Endodermal cell (in vitro differentiated cells): ENCODE results near the gene TRIP12. TPM values are rescaled to one million over a fixed set of nuclear protein-coding genes. Genes with fewer than 3 reads are reported as not detected.

Source experiments
- DNase-seq: peaks from one replicate; pipeline ENCODE4 v3.0.0-alpha.2; 2017
- H3K27ac ChIP-seq: 2 replicates; pipeline ENCODE4 v1.5.1; 2013; ENCODE audit warnings: mild to moderate bottlenecking, low read depth, low read length, moderate library complexity
- H3K27me3 ChIP-seq: 2 replicates; pipeline ENCODE4 v1.6.1; 2013; ENCODE audit warnings: mild to moderate bottlenecking, low read length, moderate library complexity; ENCODE audit not compliant: insufficient read depth, control insufficient read depth, poor library complexity, severe bottlenecking
- H3K36me3 ChIP-seq: 2 replicates; pipeline ENCODE4 v1.7.0; 2013; ENCODE audit warnings: mild to moderate bottlenecking, low read length, moderate library complexity; ENCODE audit not compliant: control insufficient read depth, insufficient read depth
- H3K4me1 ChIP-seq: one replicate; pipeline ENCODE4 v1.7.0; 2013; ENCODE audit warnings: low read length; ENCODE audit not compliant: control insufficient read depth, insufficient read depth
- H3K4me3 ChIP-seq: 2 replicates; pipeline ENCODE4 v1.5.1; 2013; ENCODE audit warnings: mild to moderate bottlenecking, low read length, moderate library complexity
- H3K9ac ChIP-seq: 2 replicates; pipeline ENCODE4 v1.6.1; 2013; ENCODE audit warnings: mild to moderate bottlenecking, low read length, moderate library complexity; ENCODE audit not compliant: poor library complexity, severe bottlenecking; ENCODE audit errors: extremely low read depth
- H3K9me3 ChIP-seq: 2 replicates; pipeline ENCODE4 v1.6.1; 2013; ENCODE audit warnings: mild to moderate bottlenecking, low read length, moderate library complexity; ENCODE audit not compliant: control insufficient read depth
- H3K27ac Mint-ChIP-seq: 2 replicates; pipeline ENCODE4 v1.8.0; 2020; ENCODE audit warnings: mixed read lengths
- H3K27me3 Mint-ChIP-seq: 2 replicates; pipeline ENCODE4 v1.8.0; 2021; ENCODE audit warnings: mild to moderate bottlenecking, mixed read lengths; ENCODE audit not compliant: insufficient read depth
- H3K36me3 Mint-ChIP-seq: 2 replicates; pipeline ENCODE4 v1.8.0; 2020; ENCODE audit warnings: low read depth, mixed read lengths
- H3K4me1 Mint-ChIP-seq: 2 replicates; pipeline ENCODE4 v1.8.0; 2020; ENCODE audit warnings: mixed read lengths
- H3K4me3 Mint-ChIP-seq: 2 replicates; pipeline ENCODE4 v1.8.0; 2020; ENCODE audit warnings: mild to moderate bottlenecking, moderate library complexity, mixed read lengths
- H3K9me3 Mint-ChIP-seq: 2 replicates; pipeline ENCODE4 v1.8.0; 2020; ENCODE audit warnings: mild to moderate bottlenecking, mixed read lengths
- WGBS, 2 experiments: methylation state at CpG; one replicate each; pipeline versions ENCODE4 v1.1.5 to v1.1.7; 2013; ENCODE audit warnings: missing lambda C conversion rate in 2 of 2, mixed read lengths in 1 of 2; ENCODE audit not compliant: insufficient coverage in 1 of 2, insufficient read length in 1 of 2; 5-methylcytosine and 5-hydroxymethylcytosine counted together
- total RNA-seq, 2 donors: library from RNA; stranded (reverse); fragmentation: NEBNext Ultra II Directional in 1 of 2; extraction: Animal tissue kit (Norgen Biotek cat#: 25700) in 1 of 2; gene quantifications; 2 replicates in 1 of 2; 3 replicates in 1 of 2; pipeline ENCODE4 v1.2.1, GENCODE V29; 2021
- TF ChIP-seq, protein P1 (sequence below): fragments of 200-600 bp; sonication (generic); conservative IDR thresholded peaks from 2 replicates; pipeline ENCODE4 v1.5.0; 2021; ENCODE audit warnings: antibody characterized with exemption, mild to moderate bottlenecking

Gene TRIP12
- total RNA-seq, 2 donors from 2014 or later, result 177 to 229 TPM

DNA sequence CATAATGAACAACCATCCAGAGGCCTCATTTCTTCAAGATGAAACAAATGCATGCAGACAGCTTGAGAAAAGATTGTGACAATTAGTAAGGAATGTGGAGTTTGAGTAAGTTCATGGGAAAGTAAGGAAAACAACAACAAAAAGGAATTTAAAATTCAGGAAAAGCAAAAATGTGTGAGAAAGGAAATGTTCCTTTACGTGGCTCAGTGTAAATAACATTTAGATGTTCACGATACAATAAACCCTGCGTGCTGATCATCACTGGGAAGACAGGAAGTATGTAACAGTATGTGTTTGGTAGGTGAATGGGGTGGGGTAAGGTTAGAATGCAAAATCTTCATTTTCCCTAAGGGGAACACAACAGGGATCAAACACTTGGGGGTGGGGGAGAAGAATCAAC, 72.7 kb downstream of the TRIP12 start:
- H3K4me1 Mint-ChIP-seq, result peaks cover 7% of the 10 kb centered on the region
- DNase-seq, result no peak

DNA sequence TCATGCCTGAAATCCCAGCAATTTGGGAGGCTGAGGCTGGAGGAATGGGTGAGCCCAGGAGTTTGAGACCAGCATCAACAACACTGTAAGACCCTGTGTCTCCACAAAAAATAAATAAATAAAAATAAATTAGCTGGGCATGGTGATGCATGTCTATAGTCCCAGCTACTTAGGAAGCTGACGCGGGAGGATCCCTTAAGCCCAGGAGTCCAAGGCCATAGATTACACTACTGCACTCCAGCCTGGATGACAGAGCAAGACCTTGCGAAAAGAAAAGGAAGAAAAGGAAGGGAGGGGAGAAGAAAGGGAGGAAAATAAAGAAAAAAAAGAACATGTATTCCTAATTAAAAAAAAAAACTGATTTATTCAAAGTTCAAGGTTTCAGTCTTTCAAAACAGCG, 78.2 kb downstream of the TRIP12 start:
- H3K36me3 Mint-ChIP-seq, result peaks cover 38% of the 10 kb centered on the region
- H3K27ac Mint-ChIP-seq, result peak overlapping the region; percentile 67
- no peak overlapping the region for H3K9ac ChIP-seq
- no peaks in the 10 kb centered on the region for H3K27me3 ChIP-seq
- H3K4me1 ChIP-seq, result no peaks in the 10 kb centered on the region
- 93 to 100% methylated on average over 3 of the region's 4 CpGs for WGBS, 2 experiments
- no peaks in the 10 kb centered on the region for H3K9me3 Mint-ChIP-seq
- no peak overlapping the region for H3K4me3 Mint-ChIP-seq
- no peaks in the 10 kb centered on the region for H3K9me3 ChIP-seq
- no peak overlapping the region for H3K4me3 ChIP-seq
- H3K27me3 Mint-ChIP-seq, result no peaks in the 10 kb centered on the region
- TF ChIP-seq, protein P1, sequence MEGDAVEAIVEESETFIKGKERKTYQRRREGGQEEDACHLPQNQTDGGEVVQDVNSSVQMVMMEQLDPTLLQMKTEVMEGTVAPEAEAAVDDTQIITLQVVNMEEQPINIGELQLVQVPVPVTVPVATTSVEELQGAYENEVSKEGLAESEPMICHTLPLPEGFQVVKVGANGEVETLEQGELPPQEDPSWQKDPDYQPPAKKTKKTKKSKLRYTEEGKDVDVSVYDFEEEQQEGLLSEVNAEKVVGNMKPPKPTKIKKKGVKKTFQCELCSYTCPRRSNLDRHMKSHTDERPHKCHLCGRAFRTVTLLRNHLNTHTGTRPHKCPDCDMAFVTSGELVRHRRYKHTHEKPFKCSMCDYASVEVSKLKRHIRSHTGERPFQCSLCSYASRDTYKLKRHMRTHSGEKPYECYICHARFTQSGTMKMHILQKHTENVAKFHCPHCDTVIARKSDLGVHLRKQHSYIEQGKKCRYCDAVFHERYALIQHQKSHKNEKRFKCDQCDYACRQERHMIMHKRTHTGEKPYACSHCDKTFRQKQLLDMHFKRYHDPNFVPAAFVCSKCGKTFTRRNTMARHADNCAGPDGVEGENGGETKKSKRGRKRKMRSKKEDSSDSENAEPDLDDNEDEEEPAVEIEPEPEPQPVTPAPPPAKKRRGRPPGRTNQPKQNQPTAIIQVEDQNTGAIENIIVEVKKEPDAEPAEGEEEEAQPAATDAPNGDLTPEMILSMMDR, result no peak
- no peak for DNase-seq
- H3K36me3 ChIP-seq, result peaks cover 79% of the 10 kb centered on the region
- no peak overlapping the region for H3K27ac ChIP-seq
- peaks cover 2% of the 10 kb centered on the region for H3K4me1 Mint-ChIP-seq

More for the DNA sequence above, 72.7 kb downstream of the TRIP12 start:
- H3K4me3 Mint-ChIP-seq, result no peak overlapping the region
- no peak overlapping the region for H3K27ac ChIP-seq
- H3K36me3 ChIP-seq, result peaks cover 80% of the 10 kb centered on the region
- no peaks in the 10 kb centered on the region for H3K27me3 ChIP-seq
- TF ChIP-seq, protein P1, result no peak
- no peak overlapping the region for H3K4me3 ChIP-seq
- H3K4me1 ChIP-seq, result no peaks in the 10 kb centered on the region
- H3K36me3 Mint-ChIP-seq, result peaks cover 45% of the 10 kb centered on the region
- no peak overlapping the region for H3K27ac Mint-ChIP-seq
- peaks cover 21% of the 10 kb centered on the region for H3K9me3 ChIP-seq
- no peaks in the 10 kb centered on the region for H3K27me3 Mint-ChIP-seq
- H3K9me3 Mint-ChIP-seq, result peaks cover 16% of the 10 kb centered on the region
- 85 to 96% methylated on average over 3 of the region's 3 CpGs for WGBS, 2 experiments
- no peak overlapping the region for H3K9ac ChIP-seq

DNA sequence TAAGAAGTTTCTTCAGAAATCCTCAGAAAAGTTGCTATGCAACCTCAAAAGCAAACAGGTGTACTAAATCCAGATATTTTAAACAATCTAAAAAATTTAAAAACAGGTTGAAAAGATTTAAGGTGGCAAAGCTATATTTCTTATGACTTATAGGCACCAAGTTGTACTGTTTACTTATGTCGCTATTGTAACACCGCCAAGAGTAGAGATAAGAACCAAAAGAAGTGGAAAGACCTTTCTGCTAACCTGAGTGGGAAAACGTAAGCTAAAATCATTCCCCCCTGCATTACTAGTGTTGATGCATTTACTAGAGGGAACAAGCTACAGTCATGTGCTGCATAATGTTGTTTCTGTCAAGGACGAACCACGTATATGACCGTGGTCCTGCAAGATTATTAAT, 83.1 kb downstream of the TRIP12 start:
- peaks cover 72% of the 10 kb centered on the region for H3K36me3 ChIP-seq
- 81% methylated on average over 6 of the region's 6 CpGs; no CpG with 5 or more reads in 1 of the 2 experiments for WGBS, 2 experiments
- H3K27ac Mint-ChIP-seq, result no peak overlapping the region
- H3K9me3 ChIP-seq, result no peaks in the 10 kb centered on the region
- no peak for DNase-seq
- no peaks in the 10 kb centered on the region for H3K27me3 ChIP-seq
- no peak overlapping the region for H3K27ac ChIP-seq
- no peak overlapping the region for H3K4me3 Mint-ChIP-seq
- H3K27me3 Mint-ChIP-seq, result no peaks in the 10 kb centered on the region
- no peak overlapping the region for H3K4me3 ChIP-seq
- TF ChIP-seq, protein P1, result no peak
- peaks cover 44% of the 10 kb centered on the region for H3K36me3 Mint-ChIP-seq
- H3K4me1 ChIP-seq, result no peaks in the 10 kb centered on the region
- no peaks in the 10 kb centered on the region for H3K9me3 Mint-ChIP-seq
- no peaks in the 10 kb centered on the region for H3K4me1 Mint-ChIP-seq
- no peak overlapping the region for H3K9ac ChIP-seq
